GM21367 (cell line): ENCODE data around the gene STX1A.
A peak's percentile ranks its signal among the peaks of the same experiment; 100 is the strongest.
"Not testable (repeated sequence)": the region's sequence is repeated elsewhere in the genome, so short reads cannot be mapped to it uniquely, and the experiment has no call there.

Experiments
- ATAC-seq: cut with Tn5 transposase; IDR thresholded peaks from one replicate; pipeline ENCODE4 v1.9.1; 2021; ENCODE audit not compliant: unreplicated experiment

Gene STX1A

DNA sequence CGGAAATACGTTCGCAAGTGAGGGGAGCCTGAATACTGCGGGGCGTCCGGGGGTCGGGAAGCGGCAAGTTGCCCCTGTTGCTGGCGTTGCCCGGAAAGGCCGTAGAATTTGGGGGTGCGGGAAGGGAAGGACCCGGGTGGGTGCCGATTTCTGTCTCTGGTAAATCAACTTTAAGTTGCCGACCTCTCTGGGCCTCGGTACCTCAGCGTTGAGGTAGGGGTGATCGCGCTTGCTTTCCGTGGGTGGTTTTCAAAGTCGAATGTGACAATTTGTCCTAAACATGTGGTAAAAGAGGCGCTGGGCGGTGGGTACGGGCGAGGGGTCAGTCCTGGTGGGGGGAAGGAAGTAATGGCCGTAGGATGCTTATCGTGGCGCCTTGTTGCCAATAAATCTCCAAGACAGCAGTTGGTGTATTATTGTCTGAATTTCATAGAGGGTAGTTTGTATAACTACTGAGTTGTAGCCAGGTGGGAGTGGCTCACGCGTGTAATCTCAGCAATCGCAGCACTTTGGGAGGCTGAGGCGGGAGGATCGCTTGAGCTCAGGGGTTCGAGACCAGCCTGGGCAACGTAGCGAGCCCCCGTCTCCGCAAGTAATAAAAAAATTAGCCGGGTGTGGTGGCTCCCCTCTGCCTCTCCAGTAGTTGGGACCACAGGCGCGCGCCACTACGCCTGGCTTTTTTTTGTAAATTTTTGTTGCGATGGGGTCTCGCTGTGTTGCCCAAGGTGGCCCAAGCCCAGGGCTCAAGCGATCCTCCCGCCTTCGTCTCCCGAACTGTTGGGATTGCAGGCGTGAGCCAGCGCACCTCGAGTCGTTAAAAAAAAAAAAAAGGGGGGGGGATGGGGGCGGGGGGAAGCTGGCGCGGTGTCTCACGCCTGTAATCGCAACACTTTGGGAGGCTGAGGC is 35.4 kb downstream of the STX1A start:
- no peak for ATAC-seq

GRCh38 chr7:73683056-73683787 is 36.2 kb downstream of the STX1A start, which contains the start of the genes BUD23 and DNAJC30:
Gene BUD23, plus strand, starts transcription at chr7:73683597. Its CDS starts 29 bp downstream, at chr7:73683626.
Gene DNAJC30, minus strand, starts transcription at chr7:73683453. Its CDS starts 30 bp downstream, at chr7:73683423.
- peak; percentile 63 for ATAC-seq

- ATAC-seq = peak; percentile 7
These were observed 36.8 kb downstream of the STX1A start for GRCh38 chr7:73682745-73683055.

DNA sequence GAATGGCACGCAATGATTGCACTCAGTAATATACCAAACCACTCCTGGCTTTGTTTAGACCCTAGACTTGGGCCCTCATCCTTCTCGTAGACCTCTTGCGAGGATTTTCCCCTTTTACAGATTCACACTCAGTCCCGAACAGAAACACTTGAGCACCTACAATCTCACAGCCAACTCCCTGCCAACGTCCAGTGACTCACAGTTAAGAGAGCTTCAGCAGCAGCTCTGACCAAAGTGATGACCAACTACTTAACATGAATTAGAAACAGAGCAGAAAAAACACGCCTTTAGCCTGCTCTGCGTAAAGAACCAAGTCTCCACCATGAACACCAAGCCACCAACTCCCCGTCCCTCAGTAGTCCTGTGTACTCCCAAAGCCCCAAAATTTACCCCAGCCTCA is 38.4 kb downstream of the STX1A start:
- no peak for ATAC-seq

GRCh38 chr7:73680501-73680900 is 39.0 kb downstream of the STX1A start:
- ATAC-seq = no peak

DNA sequence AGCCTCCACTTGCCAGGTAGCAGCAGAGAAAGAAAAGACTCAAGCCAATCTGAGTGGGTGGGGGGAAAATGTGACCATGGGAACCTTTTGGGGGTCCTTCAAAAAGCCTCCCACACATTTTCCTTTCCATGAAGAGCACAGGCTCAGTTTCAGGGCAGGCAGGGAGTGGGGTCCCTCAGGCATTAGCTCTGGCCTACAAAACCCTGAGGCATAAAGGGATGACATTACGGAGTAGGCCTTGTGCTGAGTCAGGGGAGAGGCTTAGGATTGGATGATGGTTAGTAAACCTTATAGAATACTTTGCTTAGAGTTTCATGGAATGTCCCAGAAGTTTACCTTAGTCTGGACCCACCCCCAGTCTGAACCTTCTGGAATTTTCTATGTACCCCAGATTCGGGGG is 39.8 kb downstream of the STX1A start:
- no peak for ATAC-seq

DNA sequence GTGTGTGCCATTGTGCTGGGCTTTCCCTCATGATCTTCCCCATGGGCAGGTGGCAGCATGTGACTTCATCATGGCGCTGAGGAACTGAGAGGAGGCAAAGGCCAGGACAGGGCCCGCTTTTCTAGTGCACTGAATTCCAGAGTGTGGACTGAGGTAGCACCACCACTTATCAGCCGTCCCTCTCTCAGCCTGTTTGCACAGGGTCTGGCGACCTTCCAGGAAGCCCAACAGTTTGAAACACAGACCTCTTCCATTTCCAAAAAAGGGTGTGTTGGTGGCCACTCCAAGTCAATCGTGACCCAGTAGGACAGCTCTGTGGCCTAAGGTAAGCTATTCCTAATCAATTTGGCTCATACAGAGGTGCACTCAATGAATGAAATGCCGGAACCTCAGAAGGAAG is 40.6 kb downstream of the STX1A start:
- ATAC-seq = no peak

- not testable (repeated sequence) for ATAC-seq
These were observed 43.4 kb downstream of the STX1A start for GRCh38 chr7:73676062-73676461.

- ATAC-seq = no peak
These were observed 44.9 kb downstream of the STX1A start for GRCh38 chr7:73674468-73675124.

DNA sequence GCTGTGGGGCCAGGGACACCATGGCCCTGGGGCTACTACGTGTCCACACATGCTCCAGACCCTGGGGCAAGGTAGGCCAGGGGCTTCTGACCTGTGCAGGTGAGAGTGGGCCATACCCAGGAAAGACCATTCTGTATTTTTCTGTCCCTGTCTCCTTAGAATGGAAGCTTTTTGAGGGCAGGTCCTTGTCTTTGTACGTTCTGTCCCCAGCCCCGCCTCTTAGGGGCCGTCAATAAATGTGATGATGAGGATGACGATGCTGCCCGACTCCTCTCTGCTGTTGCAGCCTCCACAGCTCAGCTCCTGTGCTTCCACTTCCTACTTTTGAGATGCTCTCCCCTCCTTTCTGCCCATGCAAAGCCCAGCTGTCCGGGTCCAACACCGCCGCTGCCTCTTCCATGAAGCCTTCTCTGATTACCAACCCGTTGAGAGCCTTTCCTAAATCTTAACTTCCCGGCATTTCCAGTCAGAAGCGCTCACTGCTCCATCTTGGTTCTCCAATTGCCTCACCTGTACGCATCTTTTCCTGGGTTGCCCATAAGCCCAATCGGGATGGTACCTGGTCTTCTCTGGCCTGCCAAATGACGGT is 47.5 kb downstream of the STX1A start:
- ATAC-seq = no peak

GRCh38 chr7:73671322-73671661 is 48.2 kb downstream of the STX1A start:
- ATAC-seq = no peak

GRCh38 chr7:73669858-73670385 is 49.5 kb downstream of the STX1A start:
- ATAC-seq = no peak

DNA sequence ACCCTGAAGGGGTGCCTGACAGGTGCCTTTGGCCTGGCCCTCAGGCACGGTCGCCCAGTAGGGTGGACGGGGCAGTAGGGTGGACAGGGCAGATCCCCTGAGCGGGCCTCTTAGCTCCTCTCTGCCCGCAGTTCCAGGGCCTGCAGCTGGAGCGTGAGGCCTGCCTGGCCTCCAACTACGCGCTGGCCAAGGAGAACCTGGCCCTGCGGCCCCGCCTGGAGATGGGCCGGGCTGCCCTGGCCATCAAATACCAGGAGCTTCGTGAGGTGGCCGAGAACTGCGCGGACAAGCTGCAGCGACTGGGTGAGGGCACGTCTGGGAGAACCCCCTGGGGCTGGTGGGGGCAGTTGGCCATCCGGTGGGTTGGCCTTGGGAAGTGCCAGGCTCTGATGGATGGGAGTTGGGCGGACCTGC is 50.2 kb downstream of the STX1A start:
- no peak for ATAC-seq

GRCh38 chr7:73668886-73669230 is 50.6 kb downstream of the STX1A start:
- no peak for ATAC-seq

DNA sequence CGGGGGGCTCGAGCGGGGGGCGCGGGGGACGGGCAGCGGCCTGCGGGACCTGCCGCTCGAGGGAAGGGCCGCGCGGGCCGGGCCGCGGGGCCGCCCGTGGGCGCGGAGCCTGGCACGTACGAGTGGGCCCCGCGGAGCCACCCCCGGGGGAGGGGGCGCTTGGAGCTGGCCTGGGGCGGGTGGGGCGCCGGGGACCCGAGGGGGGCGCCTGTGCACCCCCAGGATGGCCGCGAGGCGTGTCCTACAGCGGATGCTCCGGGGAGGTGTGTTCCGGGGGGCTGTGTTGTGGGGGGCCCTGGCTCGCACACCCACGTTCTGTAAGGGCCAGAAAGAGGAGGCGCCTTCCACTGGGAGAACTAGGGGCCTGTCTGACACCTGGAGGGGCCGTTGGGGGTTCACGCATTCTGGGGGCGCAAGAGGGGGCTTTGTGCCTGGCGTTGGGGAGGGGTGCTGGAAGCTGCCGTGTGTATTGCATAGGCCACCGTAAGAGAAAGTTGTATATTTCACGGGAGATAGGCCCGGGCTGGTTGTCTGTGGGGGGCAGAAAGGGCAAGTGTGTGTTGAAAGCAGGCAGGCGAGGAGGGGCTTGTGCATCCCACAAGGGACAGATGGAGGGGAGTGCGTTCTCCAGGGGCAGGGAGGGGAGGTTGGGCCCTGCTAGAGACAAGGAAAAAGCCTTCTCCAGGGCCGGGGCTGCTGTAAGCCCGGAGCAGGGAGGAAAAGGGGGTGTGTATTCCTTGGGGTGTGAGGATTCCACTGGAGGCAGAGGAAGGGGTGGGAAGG is 51.2 kb downstream of the STX1A start:
- no peak for ATAC-seq

DNA sequence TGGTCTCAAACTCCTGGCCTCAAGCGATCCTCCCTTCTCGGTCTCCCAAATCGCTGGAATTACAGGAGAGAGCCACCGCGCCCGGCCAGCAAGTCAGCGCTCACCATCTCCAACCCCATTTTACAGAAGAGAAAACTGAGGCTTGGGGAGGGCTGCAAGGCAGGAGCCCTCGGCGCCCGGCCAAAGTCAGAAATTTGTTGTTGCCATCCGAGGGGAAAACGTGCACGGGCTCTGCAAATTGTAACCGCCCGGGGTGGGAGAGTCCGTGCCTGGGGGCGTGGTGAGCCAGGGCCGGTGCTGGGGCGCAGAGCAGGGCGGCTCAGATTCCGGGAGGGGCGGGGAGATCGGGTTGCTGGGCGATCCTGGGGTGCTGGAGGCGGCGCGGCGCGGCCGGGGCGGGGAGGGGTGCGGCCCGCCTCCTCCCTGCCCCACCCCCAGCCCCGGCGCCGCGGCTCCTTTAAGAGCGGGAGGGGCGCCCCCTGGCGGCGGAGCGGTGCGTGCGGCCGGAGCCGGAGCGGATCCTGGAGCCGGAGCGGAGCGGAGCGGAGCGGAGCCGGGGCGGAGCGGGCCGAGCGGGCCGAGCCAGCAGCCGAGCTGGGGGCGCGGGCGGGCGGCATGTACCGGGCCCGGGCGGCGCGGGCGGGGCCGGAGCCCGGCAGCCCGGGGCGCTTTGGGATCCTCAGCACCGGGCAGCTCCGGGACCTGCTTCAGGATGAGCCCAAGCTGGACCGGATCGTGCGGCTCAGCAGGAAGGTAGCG is 51.9 kb downstream of the STX1A start, which contains the start of gene VPS37D:
Gene VPS37D (plus strand): TSS at position 488 of the 759 bp plus-strand sequence. CDS start 128 bp downstream, at position 616.
- ATAC-seq = peak; percentile 82

DNA sequence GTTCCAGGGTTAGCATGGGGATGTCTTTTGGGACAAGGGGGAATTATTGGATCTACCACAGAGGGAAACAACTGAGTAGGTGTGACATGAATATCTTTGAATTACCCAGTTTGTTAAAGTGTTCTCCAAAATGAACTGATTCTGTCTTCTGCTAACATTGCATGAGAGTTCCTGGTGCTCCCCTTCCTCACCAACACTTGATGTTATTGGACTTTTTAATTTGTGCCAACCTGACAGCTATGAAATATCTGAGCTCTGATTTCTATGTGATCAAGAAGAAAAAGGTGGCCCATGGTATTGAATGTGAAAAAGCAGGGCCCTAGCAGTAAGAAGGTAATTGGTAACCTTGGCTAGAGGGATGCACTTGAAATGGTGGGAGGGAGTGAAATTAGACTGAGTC is 56.4 kb downstream of the STX1A start:
- ATAC-seq = no peak

- ATAC-seq = not testable (repeated sequence)
These were observed 58.9 kb downstream of the STX1A start for GRCh38 chr7:73660594-73660993.

DNA sequence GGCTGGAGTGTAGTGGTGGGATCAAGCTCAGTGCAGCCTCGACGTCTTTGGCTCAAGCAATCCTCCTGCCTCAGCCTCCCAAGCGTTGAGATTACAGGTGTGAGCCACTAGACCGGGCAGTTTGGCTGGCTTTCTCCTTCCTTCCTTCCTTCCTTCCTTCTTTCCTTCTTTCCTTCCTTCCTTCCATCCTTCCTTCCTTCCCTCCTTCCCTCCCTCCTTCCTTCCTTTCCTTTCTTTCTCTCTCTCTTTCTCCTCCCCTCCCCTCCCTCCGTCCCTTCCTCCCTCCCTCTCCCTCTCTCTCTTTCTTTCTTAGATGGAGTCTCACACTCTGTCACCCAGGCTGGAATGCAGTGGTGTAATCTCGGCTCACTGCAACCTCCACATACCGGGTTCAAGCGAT is 59.5 kb downstream of the STX1A start:
- ATAC-seq = no peak

GRCh38 chr7:73655309-73655708 is 64.2 kb downstream of the STX1A start:
- not testable (repeated sequence) for ATAC-seq
